GM19043 (cell line): ENCODE measurements around the gene RXRB.

ENCODE experiments used
- ATAC-seq: cut with Tn5 transposase; IDR thresholded peaks from one replicate; pipeline ENCODE4 v1.9.1; 2021; ENCODE audit warnings: low read depth; ENCODE audit not compliant: unreplicated experiment

The RXRB gene

GRCh38 chr6:33177552-33178446, 22.7 kb downstream of the RXRB start:
- no peak for ATAC-seq

- no peak for ATAC-seq
These were observed 23.6 kb downstream of the RXRB start for GRCh38 chr6:33176906-33177305.

- ATAC-seq: no peak
These were observed 24.9 kb downstream of the RXRB start for GRCh38 chr6:33175436-33176069.

- no peak for ATAC-seq
These were observed 25.7 kb downstream of the RXRB start for GRCh38 chr6:33174784-33175183.

- ATAC-seq: no peak
These were observed 26.8 kb downstream of the RXRB start for GRCh38 chr6:33173535-33174180.

- ATAC-seq: no peak
These were observed 27.6 kb downstream of the RXRB start for GRCh38 chr6:33172688-33173534.

GRCh38 chr6:33171880-33172687, 28.4 kb downstream of the RXRB start:
- ATAC-seq: no peak

GRCh38 chr6:33171016-33171879, 29.2 kb downstream of the RXRB start:
- ATAC-seq: no peak

- no peak for ATAC-seq
These were observed 30.1 kb downstream of the RXRB start for GRCh38 chr6:33170176-33171015.

- no peak for ATAC-seq
These were observed 30.9 kb downstream of the RXRB start for GRCh38 chr6:33169291-33170175.

GRCh38 chr6:33168639-33169038, 31.8 kb downstream of the RXRB start:
- no peak for ATAC-seq

- ATAC-seq: no peak
These were observed 32.2 kb downstream of the RXRB start for GRCh38 chr6:33168284-33168601.

- no peak for ATAC-seq
These were observed 32.8 kb downstream of the RXRB start for GRCh38 chr6:33167374-33168283.

- no peak for ATAC-seq
These were observed 33.7 kb downstream of the RXRB start for GRCh38 chr6:33166811-33167210.

- ATAC-seq: no peak
These were observed 34.1 kb downstream of the RXRB start for GRCh38 chr6:33166363-33166762.

- ATAC-seq: no peak
These were observed 34.7 kb downstream of the RXRB start for GRCh38 chr6:33165581-33166258.
